ENCODE measurements around the gene RSPH10B. TPM values are rescaled to one million over a fixed set of nuclear protein-coding genes. Genes with fewer than 3 reads are reported as not detected.
"Not testable (repeated sequence)": the region's sequence is repeated elsewhere in the genome, so short reads cannot be mapped to it uniquely, and the experiment has no call there.

Gene RSPH10B
- total RNA-seq, 1 experiment from 2014 or later = not detected

DNA sequence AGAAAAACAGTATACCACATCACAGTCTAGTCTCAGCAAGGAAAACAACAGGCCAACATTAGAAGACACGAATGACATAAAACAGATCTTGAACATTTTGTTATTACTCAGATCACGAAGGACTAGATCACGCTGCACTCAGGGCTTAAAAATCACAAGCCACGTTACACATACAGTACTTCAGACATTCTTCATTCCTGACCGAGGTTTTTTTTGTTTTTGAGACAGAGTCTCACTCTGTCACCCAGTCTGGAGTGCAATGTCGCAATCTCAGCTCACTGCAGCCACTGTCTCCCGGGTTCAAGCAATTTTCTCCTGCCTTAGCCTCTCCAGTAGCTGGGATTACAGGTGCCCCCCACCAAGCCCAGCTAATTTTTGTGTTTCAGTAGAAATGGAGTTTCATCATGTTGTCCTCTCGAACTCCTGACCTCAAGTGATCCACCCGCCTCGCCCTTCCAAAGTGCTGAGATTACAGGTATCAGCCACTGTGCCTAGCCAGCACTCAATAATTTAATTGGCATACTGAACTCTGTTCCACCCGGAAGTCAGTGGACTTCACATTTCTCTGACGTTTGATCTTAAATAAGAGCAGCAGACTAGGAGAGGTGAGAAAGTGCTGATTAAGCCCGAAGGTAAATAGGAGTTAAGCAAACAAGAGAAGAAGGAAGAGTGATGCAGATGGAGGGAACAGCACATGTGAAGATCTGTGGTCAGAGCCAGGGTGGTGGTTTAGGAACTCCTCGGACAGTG, 42.0 kb upstream of the RSPH10B start (continued):
- TF ChIP-seq, protein P1, sequence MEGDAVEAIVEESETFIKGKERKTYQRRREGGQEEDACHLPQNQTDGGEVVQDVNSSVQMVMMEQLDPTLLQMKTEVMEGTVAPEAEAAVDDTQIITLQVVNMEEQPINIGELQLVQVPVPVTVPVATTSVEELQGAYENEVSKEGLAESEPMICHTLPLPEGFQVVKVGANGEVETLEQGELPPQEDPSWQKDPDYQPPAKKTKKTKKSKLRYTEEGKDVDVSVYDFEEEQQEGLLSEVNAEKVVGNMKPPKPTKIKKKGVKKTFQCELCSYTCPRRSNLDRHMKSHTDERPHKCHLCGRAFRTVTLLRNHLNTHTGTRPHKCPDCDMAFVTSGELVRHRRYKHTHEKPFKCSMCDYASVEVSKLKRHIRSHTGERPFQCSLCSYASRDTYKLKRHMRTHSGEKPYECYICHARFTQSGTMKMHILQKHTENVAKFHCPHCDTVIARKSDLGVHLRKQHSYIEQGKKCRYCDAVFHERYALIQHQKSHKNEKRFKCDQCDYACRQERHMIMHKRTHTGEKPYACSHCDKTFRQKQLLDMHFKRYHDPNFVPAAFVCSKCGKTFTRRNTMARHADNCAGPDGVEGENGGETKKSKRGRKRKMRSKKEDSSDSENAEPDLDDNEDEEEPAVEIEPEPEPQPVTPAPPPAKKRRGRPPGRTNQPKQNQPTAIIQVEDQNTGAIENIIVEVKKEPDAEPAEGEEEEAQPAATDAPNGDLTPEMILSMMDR (IDR thresholded peaks at IDR 0.05 in 2 of 3, conservative IDR thresholded peaks at IDR 0.05 in 1 of 3; ENCODE audit: borderline replicate concordance in 1 of 3, insufficient read depth in 1 of 3, low read depth in 2 of 3, low read length in 2 of 3) = no peak

DNA sequence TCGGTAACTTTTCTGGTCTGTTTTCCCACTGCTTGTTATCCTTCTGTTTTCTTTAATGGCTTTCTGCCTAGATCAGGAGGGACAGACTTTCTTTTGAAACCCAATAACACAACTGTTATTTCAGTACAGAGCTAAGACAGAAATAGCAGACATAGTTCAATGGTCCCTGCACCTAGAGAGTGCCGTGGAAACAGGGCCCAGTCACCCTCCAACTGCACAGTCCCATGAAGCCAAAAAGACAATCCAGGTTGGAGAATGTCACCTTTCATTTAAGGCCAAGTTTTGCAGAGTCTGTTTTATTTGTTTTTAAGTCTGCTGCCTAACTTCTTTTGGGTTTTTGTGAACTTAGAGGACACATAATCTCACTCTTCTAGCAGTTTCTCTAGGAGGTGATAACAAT, 41.1 kb upstream of the RSPH10B start:
- ATAC-seq (no peak), DNase-seq (ENCODE audit: low read depth, low spot score) (no peak)
- no peaks in the 10 kb centered on the region for H4K20me1 ChIP-seq (ENCODE audit: insufficient read depth)
- H3K4me1 ChIP-seq (ENCODE audit: control insufficient read depth in 1 of 2, insufficient read depth in 2 of 2, low read length in 2 of 2) = peaks cover 18 to 23% of the 10 kb centered on the region in 2 experiments; a peak in 3 of 4 replicates
- no peak overlapping the region for H3K4me2 ChIP-seq (ENCODE audit: low read length)
- no peak overlapping the region for H3K4me3 ChIP-seq (replicated peaks in 1 of 2; ENCODE audit: low read depth in 1 of 2, low read length in 2 of 2)
- BruUV-seq (replicated peaks) = TSS peak; percentile 52
- H3K9ac ChIP-seq (ENCODE audit: low read length) = no peak overlapping the region
- CTCF ChIA-PET = no interaction called here
- no peaks in the 10 kb centered on the region for H3K9me2 ChIP-seq (ENCODE audit: insufficient read depth)
- RAD21 ChIA-PET (ENCODE audit: low non-redundant PET in 1 of 2, low total read pairs in 2 of 2, uncharacterized antibody in 2 of 2, unreplicated experiment in 2 of 2) = no interaction called here
- no peaks in the 10 kb centered on the region for H3K27me3 ChIP-seq (ENCODE audit: insufficient read depth, low read length)
- peaks cover 57% of the 10 kb centered on the region for H3K79me2 ChIP-seq (ENCODE audit: insufficient read depth, low read length)
- no peak overlapping the region for H3K27ac ChIP-seq (ENCODE audit: low read depth, low read length)
- no peak overlapping the region for H2AFZ ChIP-seq (ENCODE audit: low read depth, low read length, poor library complexity, severe bottlenecking)
- intact Hi-C loops (cut with micrococcal nuclease) = no loop called here
- TF ChIP-seq SIN3A (IDR thresholded peaks at IDR 0.05; ENCODE audit: low read depth) = no peak
- no peak for TF ChIP-seq ZFX (IDR thresholded peaks at IDR 0.05)
- TF ChIP-seq EZH2 (IDR thresholded peaks at IDR 0.05) = no peak
- TF ChIP-seq POLR2A (IDR thresholded peaks at IDR 0.05; ENCODE audit: borderline replicate concordance, extremely low read depth, insufficient read depth, insufficient read length) = no peak
- TF ChIP-seq POLR2AphosphoS5 (IDR thresholded peaks at IDR 0.05; ENCODE audit: low read depth, low read length) = no peak
- no peak for TF ChIP-seq SP1 (IDR thresholded peaks at IDR 0.05; ENCODE audit: low read depth)
- no peak for TF ChIP-seq EGR1 (IDR thresholded peaks at IDR 0.05; ENCODE audit: low read depth)
- TF ChIP-seq, protein P2, sequence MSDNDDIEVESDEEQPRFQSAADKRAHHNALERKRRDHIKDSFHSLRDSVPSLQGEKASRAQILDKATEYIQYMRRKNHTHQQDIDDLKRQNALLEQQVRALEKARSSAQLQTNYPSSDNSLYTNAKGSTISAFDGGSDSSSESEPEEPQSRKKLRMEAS (IDR thresholded peaks at IDR 0.05) = no peak
- TF ChIP-seq, protein P3, sequence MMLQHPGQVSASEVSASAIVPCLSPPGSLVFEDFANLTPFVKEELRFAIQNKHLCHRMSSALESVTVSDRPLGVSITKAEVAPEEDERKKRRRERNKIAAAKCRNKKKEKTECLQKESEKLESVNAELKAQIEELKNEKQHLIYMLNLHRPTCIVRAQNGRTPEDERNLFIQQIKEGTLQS (IDR thresholded peaks at IDR 0.05) = no peak
- no peak for TF ChIP-seq TCF7L2 (IDR thresholded peaks at IDR 0.05; ENCODE audit: borderline replicate concordance, extremely low read depth, insufficient read depth, insufficient read length)
- TF ChIP-seq ZBTB33 (IDR thresholded peaks at IDR 0.05; ENCODE audit: extremely low read depth, insufficient replicate concordance, low read length) = no peak
- TF ChIP-seq JUND (IDR thresholded peaks at IDR 0.05) = no peak
- TF ChIP-seq CBX3 (IDR thresholded peaks at IDR 0.05; ENCODE audit: low read depth) = no peak
- TF ChIP-seq ZNF274 (IDR thresholded peaks at IDR 0.05; ENCODE audit: low read depth, low read length) = no peak
- H3K9me3 ChIP-seq (ENCODE audit: control insufficient read depth in 1 of 2, insufficient read depth in 1 of 2, low read depth in 1 of 2, low read length in 2 of 2) = no peaks in the 10 kb centered on the region
- POLR2A ChIA-PET = no interaction called here
- peaks cover 5 to 21% of the 10 kb centered on the region in 2 experiments; a peak in 2 of 4 replicates for H3K36me3 ChIP-seq (ENCODE audit: control insufficient read depth in 1 of 2, insufficient read depth in 2 of 2, low read length in 2 of 2)

- Histone ChIP-seq H3K4me3 (replicated peaks in 1 of 2; ENCODE audit: low read depth in 1 of 2, low read length in 2 of 2) (peak overlapping the region; percentile 81 to 86), H3K36me3 (ENCODE audit: control insufficient read depth in 1 of 2, insufficient read depth in 2 of 2, low read length in 2 of 2) (peaks cover 3 to 11% of the 10 kb centered on the region in 2 experiments; a peak in 2 of 4 replicates), H3K79me2 (ENCODE audit: insufficient read depth, low read length) (peaks cover 55% of the 10 kb centered on the region), H3K9ac (ENCODE audit: low read length) (peak overlapping the region; percentile 98), H3K4me1 (ENCODE audit: control insufficient read depth in 1 of 2, insufficient read depth in 2 of 2, low read length in 2 of 2) (peaks cover 10 to 23% of the 10 kb centered on the region in 2 experiments; a peak in 3 of 4 replicates), H3K4me2 (ENCODE audit: low read length) (peak overlapping the region; percentile 91)
- ATAC-seq; RAD21 ChIA-PET (ENCODE audit: low non-redundant PET in 1 of 2, low total read pairs in 2 of 2, uncharacterized antibody in 2 of 2, unreplicated experiment in 2 of 2); DNase-seq (ENCODE audit: low read depth, low spot score); H2AFZ ChIP-seq (ENCODE audit: low read depth, low read length, poor library complexity, severe bottlenecking); H3K9me2 ChIP-seq (ENCODE audit: insufficient read depth); H4K20me1 ChIP-seq (ENCODE audit: insufficient read depth); H3K9me3 ChIP-seq (ENCODE audit: control insufficient read depth in 1 of 2, insufficient read depth in 1 of 2, low read depth in 1 of 2, low read length in 2 of 2); H3K27ac ChIP-seq (ENCODE audit: low read depth, low read length); intact Hi-C loops (cut with micrococcal nuclease); H3K27me3 ChIP-seq (ENCODE audit: insufficient read depth, low read length); CTCF ChIA-PET; BruUV-seq (replicated peaks): not testable (repeated sequence)
- POLR2A ChIA-PET = interaction anchor here (1.7 kb wide), 1 partner anchor 302 kb away, joined by 3 read pairs; no protein-coding TSS in a partner anchor
Observed at GRCh38 chr7:6010370-6010769, 39.9 kb upstream of the RSPH10B start.
